Peyer's patch (tissue), 4 donors: Measurements from ENCODE around the gene SCGB1C1.

Experiments used
- CTCF ChIP-seq, 6 experiments: fragments of 450-650 bp in 4 of 6; fragments of 200-600 bp in 2 of 6; sonication (generic) in 1 of 6; IDR thresholded peaks; one replicate each; pipeline ENCODE4 v1.5.1; 2017 to 2019; ENCODE audit warnings: antibody characterized with exemption in 6 of 6, mild to moderate bottlenecking in 3 of 6, moderate library complexity in 1 of 6
- POLR2A ChIP-seq, 2 donors: fragments of 450-650 bp; IDR thresholded peaks; one replicate each; pipeline ENCODE4 v1.5.1; 2017; ENCODE audit warnings: antibody characterized with exemption in 2 of 2, mild to moderate bottlenecking in 2 of 2, moderate library complexity in 2 of 2

GRCh38 chr11:203945-204586 is 11.2 kb downstream of the SCGB1C1 start:
- TF ChIP-seq POLR2A (IDR thresholded peaks at IDR 0.05) (no peak), CTCF (IDR thresholded peaks at IDR 0.05) (no peak)
